ENCODE results near the gene WDTC1.

DNA sequence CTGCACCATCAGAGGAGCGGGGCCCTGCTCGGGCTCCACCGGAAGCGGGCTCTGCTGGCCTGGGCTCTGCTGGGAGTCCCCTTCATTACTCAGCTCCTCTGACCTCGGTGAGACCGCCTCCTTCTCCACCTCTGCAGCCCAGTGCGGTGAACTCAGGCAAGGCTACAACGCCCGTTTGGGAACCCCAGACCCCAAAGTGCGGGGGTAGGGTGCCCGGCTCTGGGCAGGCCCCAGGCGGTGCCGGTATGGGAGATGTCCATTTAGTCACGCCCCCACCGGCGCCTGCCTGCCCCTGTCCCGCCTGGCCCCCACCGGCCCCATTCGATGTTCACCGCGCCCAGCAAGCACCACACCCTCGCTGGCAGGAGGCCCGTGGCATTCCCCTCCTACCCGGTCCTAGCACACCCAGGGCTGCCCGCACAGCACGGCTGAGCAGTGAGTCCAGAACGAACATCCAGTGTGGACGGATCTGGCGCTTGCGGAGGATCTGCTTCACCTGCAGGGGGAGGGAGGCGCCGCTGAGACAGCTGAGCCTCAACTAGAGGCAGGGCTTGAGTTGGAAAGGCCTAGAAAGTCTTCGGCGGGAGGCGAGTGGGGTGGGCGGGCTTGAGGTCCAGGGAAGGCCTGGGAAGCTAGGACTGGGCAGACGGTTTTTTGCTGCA, 122.3 kb downstream of the WDTC1 start:
- TF ChIP-seq CXXC5 (CRISPR knock-in tag; IDR thresholded peaks at IDR 0.05) (no peak), ATF2 (CRISPR knock-in tag; IDR thresholded peaks at IDR 0.05) (no peak)

Measured in K562 (cell line).